Hepatocyte (in vitro differentiated cells): ENCODE results near the gene ERCC2. TPM values are rescaled to one million over a fixed set of nuclear protein-coding genes. Genes with fewer than 3 reads are reported as not detected.
A peak's percentile ranks its signal among the peaks of the same experiment; 100 is the strongest.

ENCODE experiments used
- DNase-seq: peaks from one replicate; pipeline ENCODE4 v3.0.0-alpha.2; 2016; ENCODE audit warnings: low spot score
- H2AFZ ChIP-seq: fragments of 200-600 bp; sonication (generic); 2 replicates; pipeline ENCODE4 v1.6.0; 2016; ENCODE audit warnings: antibody characterized with exemption, mild to moderate bottlenecking
- H3K27ac ChIP-seq: fragments of 200-600 bp; sonication (generic); 2 replicates; pipeline ENCODE4 v1.5.1; 2016; ENCODE audit warnings: mild to moderate bottlenecking
- H3K27me3 ChIP-seq: fragments of 200-600 bp; sonication (generic); 2 replicates; pipeline ENCODE4 v1.6.1; 2016
- H3K36me3 ChIP-seq: fragments of 200-600 bp; sonication (generic); replicated peaks from 2 replicates; pipeline ENCODE4 v1.5.1; 2016; ENCODE audit warnings: low read depth; ENCODE audit not compliant: insufficient read depth
- H3K4me1 ChIP-seq: fragments of 200-600 bp; sonication (generic); 2 replicates; pipeline ENCODE4 v1.5.1; 2016; ENCODE audit warnings: mild to moderate bottlenecking, moderate library complexity; ENCODE audit not compliant: insufficient read depth
- H3K4me2 ChIP-seq: fragments of 200-600 bp; sonication (generic); 2 replicates; pipeline ENCODE4 v1.6.0; 2016
- H3K4me3 ChIP-seq: fragments of 200-600 bp; sonication (generic); 2 replicates; pipeline ENCODE4 v1.5.1; 2016; ENCODE audit warnings: mild to moderate bottlenecking
- H3K79me2 ChIP-seq: fragments of 200-600 bp; sonication (generic); 2 replicates; pipeline ENCODE4 v1.6.0; 2017; ENCODE audit warnings: mild to moderate bottlenecking
- H3K9me2 ChIP-seq: fragments of 200-600 bp; sonication (generic); replicated peaks from 2 replicates; pipeline ENCODE4 v1.6.0; 2017; ENCODE audit warnings: mild to moderate bottlenecking; ENCODE audit not compliant: insufficient read depth
- H3K9me3 ChIP-seq: fragments of 200-600 bp; sonication (generic); 2 replicates; pipeline ENCODE4 v1.5.1; 2016; ENCODE audit warnings: low read depth, mild to moderate bottlenecking
- H4K20me1 ChIP-seq: fragments of 200-600 bp; sonication (generic); 2 replicates; pipeline ENCODE4 v1.6.0; 2016; ENCODE audit warnings: mild to moderate bottlenecking; ENCODE audit not compliant: insufficient read depth, poor library complexity, severe bottlenecking
- EZH2 ChIP-seq: fragments of 200-600 bp; sonication (generic); IDR thresholded peaks from 2 replicates; pipeline ENCODE4 v1.6.1; 2016; ENCODE audit warnings: antibody characterized with exemption, mild to moderate bottlenecking, borderline replicate concordance
- EZH2phosphoT487 ChIP-seq: fragments of 200-600 bp; sonication (generic); IDR thresholded peaks from one replicate; pipeline ENCODE4 v1.6.1; 2018; ENCODE audit warnings: antibody characterized with exemption, mild to moderate bottlenecking, low read depth, moderate library complexity; ENCODE audit not compliant: unreplicated experiment, severe bottlenecking
- WGBS: methylation state at CpG from one replicate; pipeline ENCODE4 v1.1.6; 2016; ENCODE audit warnings: low lambda C conversion rate; ENCODE audit errors: missing lambda C conversion rate; 5-methylcytosine and 5-hydroxymethylcytosine counted together
- polyA plus RNA-seq: library from polyadenylated mRNA; unstranded; fragments of >200 nt; fragmentation: Nextera tagmentation; extraction: Ambion mirVana; gene quantifications from 2 replicates; pipeline ENCODE4 v1.2.1, GENCODE V29; 2016
- total RNA-seq: library from RNA; depleted of rRNA; stranded (reverse); fragments of >200 nt; gene quantifications from 2 replicates; pipeline ENCODE4 v1.2.3, GENCODE V29; 2014
- TF ChIP-seq, protein P1 (sequence below): fragments of 200-600 bp; sonication (generic); IDR thresholded peaks from 2 replicates; pipeline ENCODE4 v1.5.1; 2016; ENCODE audit warnings: antibody characterized with exemption, mild to moderate bottlenecking; ENCODE audit not compliant: poor library complexity

The ERCC2 gene
- total and polyA plus RNA-seq, 2 experiments from 2014 or later, result 7.1 to 13.9 TPM

DNA sequence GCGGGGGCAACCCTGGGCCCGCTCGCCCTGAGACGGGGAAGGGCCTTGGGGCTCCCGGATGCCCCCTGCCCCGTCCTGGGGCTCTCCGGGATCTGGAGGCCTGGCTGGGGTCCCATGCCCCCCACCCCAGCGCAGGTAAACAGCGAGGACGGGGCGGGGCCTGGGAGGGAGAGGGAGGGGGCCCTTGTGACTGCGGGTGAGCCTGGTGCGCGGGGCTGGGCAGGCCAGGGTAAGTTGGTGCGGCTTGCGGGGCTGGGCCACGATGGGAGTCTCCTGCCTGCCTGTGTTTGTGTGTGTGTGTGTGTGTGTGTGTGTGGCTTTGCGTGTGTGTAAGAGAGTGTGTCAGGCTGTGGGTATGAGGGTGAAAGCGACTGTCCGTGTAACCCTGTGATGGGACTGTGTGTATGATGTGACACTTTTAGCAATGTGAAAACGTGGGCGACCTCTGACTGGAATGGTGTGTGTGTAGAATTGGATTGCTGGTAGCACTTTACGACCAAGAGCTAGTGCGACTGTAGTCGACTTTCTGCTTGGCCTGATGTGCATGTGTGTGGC is 29.4 kb downstream of the ERCC2 start:
- no peak for TF ChIP-seq EZH2
- TF ChIP-seq EZH2phosphoT487, result no peak
- TF ChIP-seq, protein P1, sequence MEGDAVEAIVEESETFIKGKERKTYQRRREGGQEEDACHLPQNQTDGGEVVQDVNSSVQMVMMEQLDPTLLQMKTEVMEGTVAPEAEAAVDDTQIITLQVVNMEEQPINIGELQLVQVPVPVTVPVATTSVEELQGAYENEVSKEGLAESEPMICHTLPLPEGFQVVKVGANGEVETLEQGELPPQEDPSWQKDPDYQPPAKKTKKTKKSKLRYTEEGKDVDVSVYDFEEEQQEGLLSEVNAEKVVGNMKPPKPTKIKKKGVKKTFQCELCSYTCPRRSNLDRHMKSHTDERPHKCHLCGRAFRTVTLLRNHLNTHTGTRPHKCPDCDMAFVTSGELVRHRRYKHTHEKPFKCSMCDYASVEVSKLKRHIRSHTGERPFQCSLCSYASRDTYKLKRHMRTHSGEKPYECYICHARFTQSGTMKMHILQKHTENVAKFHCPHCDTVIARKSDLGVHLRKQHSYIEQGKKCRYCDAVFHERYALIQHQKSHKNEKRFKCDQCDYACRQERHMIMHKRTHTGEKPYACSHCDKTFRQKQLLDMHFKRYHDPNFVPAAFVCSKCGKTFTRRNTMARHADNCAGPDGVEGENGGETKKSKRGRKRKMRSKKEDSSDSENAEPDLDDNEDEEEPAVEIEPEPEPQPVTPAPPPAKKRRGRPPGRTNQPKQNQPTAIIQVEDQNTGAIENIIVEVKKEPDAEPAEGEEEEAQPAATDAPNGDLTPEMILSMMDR, result no peak
- H3K27ac ChIP-seq, result no peak overlapping the region
- peaks cover 13% of the 10 kb centered on the region for H3K27me3 ChIP-seq
- WGBS, result 44% methylated on average over 10 of the region's 25 CpGs
- no peaks in the 10 kb centered on the region for H3K79me2 ChIP-seq
- H3K4me1 ChIP-seq, result no peaks in the 10 kb centered on the region
- no peaks in the 10 kb centered on the region for H3K9me3 ChIP-seq
- peak overlapping the region; percentile 93 for H3K4me2 ChIP-seq
- H3K4me3 ChIP-seq, result no peak overlapping the region
- no peaks in the 10 kb centered on the region for H4K20me1 ChIP-seq
- DNase-seq, result no peak
- H3K36me3 ChIP-seq, result no peaks in the 10 kb centered on the region
- no peak overlapping the region for H2AFZ ChIP-seq
- H3K9me2 ChIP-seq, result no peaks in the 10 kb centered on the region

DNA sequence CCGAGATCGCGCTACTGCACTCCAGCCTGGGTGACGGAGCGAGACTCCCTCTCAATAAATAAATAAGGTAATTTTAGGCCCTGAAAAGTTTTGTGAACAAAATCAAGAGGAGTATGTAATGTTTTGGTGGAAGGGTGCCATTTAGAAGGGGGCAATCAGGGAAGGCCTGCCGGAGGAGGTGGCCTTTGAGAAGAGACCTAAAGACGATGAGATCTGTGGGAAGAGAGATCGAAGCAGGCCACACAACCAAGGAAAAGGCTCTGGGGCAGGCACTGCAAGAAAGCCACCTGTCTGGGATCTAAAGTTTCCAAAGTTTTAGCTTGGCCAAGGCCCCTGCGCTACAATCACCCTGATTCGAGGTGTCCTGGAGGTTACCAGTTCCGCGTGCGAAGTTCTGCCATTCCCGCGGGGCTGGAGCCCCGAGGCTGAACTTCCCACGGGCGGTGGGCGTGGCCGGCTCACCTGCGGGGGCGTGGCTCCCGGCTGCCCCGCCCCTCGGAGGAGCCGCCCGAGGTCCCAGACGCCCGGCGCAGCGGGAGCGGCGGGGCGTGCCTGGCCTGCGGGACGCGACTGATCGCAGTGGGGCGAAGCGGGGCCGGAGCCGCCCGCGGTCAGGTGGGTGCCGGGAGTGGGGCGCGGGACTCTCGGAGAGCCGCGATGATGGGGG is 30.0 kb downstream of the ERCC2 start, which contains the start of gene KLC3:
KLC3 (plus strand) TSS at position 519 of the 667 bp plus-strand sequence. CDS start 4,792 bp downstream, outside the sequence.
- Histone ChIP-seq H3K27me3 (peaks cover 13% of the 10 kb centered on the region), H3K79me2 (no peaks in the 10 kb centered on the region), H3K27ac (no peak within 1 kb of the TSS), H2AFZ (no peak within 1 kb of the TSS), H3K9me2 (no peaks in the 10 kb centered on the region), H3K36me3 (no peaks in the 10 kb centered on the region), H3K4me2 (peak within 1 kb of the TSS; percentile 93), H3K9me3 (no peaks in the 10 kb centered on the region), H3K4me3 (no peak within 1 kb of the TSS), H4K20me1 (no peaks in the 10 kb centered on the region), H3K4me1 (no peaks in the 10 kb centered on the region)
- 15% methylated on average over 47 of the region's 50 CpGs for WGBS
- TF ChIP-seq, protein P1, result no peak
- no peak for TF ChIP-seq EZH2
- TF ChIP-seq EZH2phosphoT487, result no peak
- peak; percentile 85 for DNase-seq

DNA sequence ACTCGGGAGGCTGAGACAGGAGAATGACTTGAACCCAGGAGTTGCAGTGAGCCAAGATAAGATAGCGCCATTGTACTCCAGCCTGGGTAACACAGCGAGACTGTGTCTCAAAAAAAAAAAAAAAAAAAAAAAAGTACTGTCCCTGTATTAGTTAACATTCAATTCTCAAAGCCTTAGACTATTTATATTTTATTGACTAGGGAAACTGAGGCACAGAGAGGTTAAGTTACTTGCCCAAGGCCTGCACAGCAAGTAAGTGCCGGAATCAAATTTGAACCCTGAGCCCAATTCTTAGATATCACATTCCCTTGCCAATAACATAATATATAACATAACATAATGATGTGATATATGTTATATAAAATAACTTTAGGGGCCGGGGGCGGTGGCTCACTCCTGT is 30.7 kb downstream of the ERCC2 start:
- no peak overlapping the region for H2AFZ ChIP-seq
- H3K79me2 ChIP-seq, result no peaks in the 10 kb centered on the region
- WGBS, result 84% methylated on average over 6 of the region's 6 CpGs
- TF ChIP-seq EZH2 (no peak), EZH2phosphoT487 (no peak)
- TF ChIP-seq, protein P1, result no peak
- H3K4me2 ChIP-seq, result no peak overlapping the region
- no peak for DNase-seq
- no peak overlapping the region for H3K4me3 ChIP-seq
- H3K36me3 ChIP-seq, result no peaks in the 10 kb centered on the region
- H3K4me1 ChIP-seq, result no peaks in the 10 kb centered on the region
- H3K27me3 ChIP-seq, result peaks cover 13% of the 10 kb centered on the region
- H4K20me1 ChIP-seq, result no peaks in the 10 kb centered on the region
- H3K9me2 ChIP-seq, result no peaks in the 10 kb centered on the region
- no peak overlapping the region for H3K27ac ChIP-seq
- no peaks in the 10 kb centered on the region for H3K9me3 ChIP-seq
